Measurements from ENCODE around the gene HIVEP3.
"Not testable (repeated sequence)": the region's sequence is repeated elsewhere in the genome, so short reads cannot be mapped to it uniquely, and the experiment has no call there.

HIVEP3 gene

DNA sequence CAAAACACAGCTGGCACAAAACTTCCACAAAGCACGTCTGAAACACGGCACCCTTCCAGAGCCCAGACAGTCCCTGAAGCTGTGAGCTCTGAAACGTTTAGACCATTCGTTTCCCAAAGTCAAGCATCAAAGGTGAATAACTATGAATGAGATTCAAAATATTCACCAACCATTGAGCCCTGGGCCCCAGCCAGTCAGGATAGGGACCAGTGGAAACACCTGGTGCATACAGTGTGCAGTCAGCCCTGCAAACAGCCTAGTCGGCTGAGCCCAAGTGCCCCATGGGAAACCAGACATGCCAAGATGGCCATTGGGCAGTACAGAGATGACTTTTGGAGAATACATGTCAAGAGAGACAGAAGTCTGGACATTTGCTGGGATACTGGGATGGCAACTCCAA lies 343.9 kb downstream of the HIVEP3 start:
- DNase-seq: no peak

DNA sequence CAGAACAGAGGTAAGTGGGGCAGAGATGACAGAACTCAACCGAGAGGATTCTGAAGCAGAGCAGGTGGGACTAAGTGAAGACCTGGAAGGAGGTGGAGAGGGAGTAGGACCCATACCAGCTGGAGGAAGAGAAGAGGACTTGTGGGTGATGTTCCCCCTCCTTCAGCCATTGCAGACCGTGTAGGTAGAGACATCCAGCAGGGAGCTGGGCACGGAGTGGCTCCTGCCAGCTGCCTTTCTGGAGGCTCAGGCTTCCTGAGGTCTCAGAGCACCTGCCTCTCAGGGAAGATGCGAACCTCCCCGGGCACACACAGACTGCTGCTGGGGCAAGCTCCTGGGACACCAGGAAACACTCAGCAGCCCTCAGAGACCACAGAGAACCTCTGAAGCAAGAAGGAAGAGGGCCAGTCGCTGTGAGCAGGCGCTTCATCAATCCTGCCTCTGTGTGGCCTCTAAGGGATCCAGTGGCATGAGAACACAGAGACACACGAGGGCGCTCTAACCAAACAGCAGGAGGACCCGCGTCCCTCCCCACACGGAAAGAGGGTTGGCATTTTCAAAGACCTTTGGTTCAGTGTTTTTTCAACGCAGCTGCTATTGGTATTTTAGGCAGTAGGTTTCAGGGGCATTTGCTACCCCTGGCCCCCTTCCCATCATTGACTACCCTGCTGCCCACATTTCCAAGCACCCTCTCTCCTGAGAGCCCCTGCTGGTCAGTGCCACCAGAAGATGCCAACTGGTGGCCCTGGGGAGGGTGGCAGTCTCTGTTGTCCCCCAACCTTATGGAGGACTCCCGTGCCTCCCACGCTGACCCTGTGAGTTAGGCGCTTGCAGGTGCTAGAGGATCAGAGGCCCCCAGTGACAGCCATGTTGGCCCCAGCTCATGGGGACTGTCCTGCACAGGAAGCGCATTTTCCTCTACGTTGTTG lies 344.7 kb downstream of the HIVEP3 start:
- DNase-seq: peak; percentile 87

DNA sequence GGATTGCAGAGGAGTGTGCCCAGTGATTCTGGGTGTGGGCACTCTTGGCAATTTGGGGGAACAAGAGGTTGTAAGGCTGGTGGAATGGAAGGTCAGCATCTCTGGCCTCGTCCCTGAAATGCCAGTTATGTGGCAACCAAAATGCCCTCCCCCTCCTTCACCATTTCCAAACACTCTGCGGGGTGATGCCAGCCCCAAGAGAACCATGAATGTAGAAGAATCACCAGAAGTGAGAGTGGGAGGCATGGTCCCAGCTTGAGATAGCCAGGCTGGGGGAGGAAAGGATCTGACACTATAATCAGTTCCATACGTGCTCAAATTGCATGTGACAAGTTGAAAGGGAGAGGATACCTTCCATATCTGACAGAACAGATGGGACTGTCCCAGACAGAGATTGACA lies 345.5 kb downstream of the HIVEP3 start:
- DNase-seq: no peak

DNA sequence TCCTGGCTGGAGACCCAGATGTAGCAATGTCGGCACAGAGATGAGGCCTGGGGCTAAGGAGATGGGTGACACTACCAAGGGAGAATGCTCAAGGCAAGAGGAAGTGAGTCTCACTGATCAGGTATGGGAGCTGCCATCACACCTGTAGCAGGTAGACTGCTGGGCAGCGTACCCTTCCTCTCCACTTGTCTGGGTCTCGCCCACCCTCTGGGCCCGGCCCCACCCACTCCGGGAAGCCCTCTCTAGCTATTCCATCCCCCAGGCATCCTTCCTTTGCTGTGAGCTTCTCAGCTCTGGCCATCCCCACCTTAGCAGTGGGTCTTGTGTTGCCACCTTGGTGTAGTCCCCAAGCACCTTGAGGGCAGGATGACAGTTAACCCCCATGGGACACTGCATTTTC lies 346.5 kb downstream of the HIVEP3 start:
- DNase-seq: no peak

DNA sequence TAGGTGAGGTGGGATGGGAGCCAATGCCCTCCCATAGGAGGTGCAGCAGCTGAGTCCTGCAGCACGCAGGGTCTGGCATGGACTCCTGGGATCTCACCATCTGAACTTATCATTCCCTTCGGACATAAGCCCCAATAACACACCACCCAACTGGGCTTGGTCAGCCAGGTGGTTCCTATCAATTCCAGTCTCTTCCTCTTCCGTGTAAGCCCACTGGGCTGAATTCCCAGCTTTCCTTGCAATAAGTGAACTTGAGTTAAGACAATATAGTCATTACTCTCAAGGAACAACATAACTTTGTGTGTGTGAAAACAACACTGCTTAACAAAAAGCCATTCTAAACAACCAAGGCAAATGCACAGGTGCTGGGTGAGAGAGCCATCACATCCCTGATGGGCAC lies 347.7 kb downstream of the HIVEP3 start:
- no peak for DNase-seq

DNA sequence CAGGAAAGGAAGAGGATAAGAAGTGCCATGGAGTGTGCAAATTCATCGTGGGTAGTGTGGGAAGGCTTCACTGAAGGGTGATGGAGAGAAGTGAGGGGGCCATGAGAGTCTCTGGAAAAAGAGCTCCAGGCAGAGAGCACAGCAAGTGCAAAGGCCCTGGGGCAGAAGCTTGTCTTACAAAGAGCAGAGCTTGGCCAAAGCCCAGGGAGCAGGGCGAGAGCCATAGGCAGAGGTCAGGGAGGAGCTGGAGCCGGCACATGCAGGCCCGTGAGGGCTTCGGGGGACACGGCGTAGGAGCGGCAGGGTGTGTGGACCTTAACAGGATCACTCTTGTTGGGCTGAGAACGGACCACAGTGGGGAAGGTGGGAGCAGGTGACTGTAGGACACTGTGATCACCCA lies 350.5 kb downstream of the HIVEP3 start:
- DNase-seq: no peak

DNA sequence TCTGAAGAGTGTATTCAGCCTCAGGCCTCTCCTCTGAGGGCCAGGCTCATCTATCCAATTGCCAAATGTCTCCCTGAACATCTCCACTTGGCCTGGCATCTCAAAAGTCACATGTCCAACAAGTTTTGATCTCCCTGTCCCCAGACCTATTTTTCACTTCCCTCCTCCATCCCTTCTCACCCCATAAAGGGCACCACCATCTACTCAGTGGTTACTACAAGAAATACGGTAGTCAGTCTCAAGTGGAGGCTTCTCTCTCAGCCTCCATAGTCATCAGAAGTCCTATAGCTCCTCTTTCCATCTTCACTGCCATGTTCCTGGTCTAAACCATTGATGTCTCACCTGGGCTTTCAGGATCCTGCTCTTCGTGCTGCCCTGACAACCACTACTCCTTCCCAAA lies 351.8 kb downstream of the HIVEP3 start:
- no peak for DNase-seq

DNA sequence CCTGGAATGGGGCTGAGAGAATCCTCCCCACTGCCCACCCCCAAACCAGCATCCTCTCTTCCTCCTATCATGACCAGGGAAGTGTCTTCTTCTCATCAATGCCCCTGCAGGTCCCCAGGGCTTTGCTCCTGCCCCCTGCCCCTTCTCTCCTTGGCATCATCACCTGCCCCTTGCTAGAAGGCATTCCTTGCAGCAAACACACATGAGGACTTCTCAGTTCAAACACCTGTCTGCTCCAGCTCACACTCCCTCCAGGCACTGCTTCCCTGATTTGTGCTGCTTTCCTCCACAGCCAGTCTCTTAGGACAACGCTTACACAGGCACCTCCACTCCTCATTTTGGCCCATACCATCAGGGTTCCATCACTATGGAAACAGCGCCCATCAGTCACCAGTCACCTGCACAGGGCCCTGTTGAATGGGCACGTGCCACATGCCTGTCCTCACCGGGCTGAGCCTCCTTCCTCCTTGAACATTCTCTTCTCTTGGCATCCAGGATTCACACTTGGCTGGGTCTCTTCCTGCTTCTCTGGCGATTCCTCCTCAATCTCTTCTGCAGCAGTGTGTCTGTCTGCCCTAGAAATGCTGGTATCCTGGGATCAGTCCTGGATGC lies 352.3 kb downstream of the HIVEP3 start:
- DNase-seq: no peak

DNA sequence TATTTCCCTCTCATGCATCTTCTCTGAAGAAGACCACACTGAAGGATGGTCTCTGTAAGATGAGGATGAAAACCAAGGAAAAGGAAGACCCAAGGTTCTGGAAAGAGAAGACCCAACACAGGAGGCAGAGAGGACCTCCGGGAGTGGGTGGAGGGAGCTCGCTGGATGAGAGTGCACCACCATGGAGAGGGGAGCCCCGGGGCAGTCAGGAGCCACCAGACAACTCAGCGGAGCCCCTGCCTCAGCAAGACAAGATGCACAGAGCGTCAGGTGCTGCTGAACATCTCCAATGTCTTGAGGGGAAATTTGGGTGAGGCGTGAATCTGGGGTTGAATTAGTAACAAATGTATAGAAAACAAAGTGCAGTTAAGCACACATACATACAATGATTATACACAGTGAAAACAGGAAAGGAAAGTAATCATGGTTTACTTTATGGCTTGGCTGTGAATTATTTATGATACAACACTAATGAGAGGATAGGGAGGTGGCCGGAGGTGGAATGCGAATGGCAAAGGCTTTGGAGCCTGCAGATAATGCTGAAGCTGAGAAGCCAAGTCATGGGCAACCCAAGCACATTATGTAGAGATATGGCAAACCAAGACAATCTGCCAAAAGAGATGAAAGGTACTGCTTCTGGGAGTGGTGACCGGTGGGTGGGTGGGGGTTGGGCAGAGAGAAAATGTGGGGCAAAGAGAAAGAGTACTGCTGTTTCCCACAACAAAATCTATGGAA lies 353.8 kb downstream of the HIVEP3 start:
- DNase-seq: no peak

DNA sequence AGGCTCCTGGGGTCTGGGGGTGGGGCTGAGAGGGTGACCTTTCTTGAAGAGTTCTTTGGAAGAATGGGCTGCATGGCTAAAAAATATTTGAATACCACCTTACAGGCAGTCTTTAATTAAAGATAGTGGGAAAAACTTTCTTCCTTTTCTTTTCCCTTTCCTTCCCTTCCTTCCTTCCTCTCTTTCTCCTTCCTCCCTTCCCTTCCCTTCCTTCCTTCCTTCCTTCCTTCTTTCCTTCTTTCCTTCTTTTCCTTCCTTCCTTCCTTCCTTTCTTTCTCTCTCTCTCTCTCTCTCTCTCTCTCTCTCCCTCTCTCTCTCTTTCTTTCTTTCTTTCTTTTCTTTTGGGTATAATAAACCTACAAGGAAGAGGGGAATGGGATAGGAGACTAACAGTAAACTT lies 356.4 kb downstream of the HIVEP3 start:
- DNase-seq: no peak

DNA sequence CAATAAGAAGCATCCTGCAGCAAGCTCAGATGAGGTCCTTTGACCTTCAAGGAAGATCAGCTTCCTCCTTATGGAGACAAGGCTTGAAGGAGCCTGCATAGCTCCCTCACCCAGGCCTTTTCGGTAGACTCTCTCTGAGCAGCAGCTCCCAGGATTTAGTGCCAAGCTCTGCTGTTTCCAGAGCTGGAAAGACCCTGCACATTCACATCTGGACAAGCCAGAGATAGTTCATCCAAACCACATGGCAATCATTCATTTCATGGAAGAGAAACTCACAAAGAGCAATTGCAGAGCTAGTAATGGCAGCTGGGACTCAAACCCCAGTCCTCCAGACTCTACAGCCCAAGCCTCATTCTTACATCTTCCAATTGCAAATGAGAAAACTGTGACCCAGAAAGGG lies 357.8 kb downstream of the HIVEP3 start:
- no peak for DNase-seq

DNA sequence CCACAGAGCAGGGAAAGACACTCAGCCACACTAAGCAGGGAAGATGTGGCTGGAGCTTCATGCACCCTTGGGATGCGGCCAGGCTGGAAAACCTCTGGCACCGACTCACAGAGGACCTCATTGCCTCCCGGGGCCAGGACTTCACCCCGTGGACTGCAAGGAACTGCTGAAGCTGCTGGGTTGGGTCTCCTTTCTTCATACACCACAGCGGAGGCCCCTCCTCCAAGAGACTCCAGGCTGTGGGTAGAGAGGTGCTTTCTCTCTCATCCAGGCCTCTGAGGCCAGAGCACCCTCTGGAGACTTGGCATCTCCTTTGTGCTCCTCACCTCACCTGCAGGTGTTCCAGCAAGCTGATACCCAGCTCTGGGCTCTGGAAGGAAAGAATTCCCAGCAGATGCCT lies 358.2 kb downstream of the HIVEP3 start:
- no peak for DNase-seq

DNA sequence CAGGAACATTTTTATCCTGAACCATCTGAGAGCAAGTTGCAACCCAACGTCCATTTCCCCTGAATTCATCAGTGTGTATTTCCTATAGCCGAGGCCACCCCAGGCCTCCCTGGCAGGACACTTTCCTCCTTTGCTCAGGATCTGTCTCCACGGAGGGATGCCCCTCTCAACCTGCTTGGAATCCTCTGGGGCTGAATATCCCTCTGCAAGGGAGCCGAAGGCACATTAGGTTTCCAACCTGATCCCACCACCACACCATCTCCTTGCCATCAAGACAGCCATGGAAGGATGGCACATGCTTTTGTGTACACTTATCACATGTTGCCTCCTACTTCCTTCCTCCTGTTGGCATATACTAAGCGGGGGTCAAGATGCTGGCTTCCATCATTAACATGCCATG lies 359.4 kb downstream of the HIVEP3 start:
- DNase-seq: no peak

DNA sequence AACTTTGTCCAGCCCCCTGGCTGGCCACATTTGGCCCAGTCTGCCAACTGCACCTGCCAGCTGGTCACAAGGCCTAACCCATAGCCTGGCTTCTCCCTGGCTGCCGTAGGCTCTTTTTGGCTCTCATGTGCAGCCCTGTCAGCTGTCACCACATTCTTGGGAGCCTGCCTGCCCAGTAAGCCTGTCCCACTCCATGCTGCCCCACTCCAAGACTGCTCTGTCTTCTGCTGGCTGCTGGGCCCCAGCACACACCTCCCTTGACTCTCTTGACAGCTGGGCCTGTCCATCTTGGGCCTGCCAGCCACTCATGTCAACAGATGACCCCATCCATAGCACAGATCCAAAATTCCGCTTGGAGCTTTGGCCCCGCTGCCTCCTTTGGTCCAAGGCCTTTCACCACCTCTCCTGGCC lies 360.0 kb downstream of the HIVEP3 start:
- no peak for DNase-seq

DNA sequence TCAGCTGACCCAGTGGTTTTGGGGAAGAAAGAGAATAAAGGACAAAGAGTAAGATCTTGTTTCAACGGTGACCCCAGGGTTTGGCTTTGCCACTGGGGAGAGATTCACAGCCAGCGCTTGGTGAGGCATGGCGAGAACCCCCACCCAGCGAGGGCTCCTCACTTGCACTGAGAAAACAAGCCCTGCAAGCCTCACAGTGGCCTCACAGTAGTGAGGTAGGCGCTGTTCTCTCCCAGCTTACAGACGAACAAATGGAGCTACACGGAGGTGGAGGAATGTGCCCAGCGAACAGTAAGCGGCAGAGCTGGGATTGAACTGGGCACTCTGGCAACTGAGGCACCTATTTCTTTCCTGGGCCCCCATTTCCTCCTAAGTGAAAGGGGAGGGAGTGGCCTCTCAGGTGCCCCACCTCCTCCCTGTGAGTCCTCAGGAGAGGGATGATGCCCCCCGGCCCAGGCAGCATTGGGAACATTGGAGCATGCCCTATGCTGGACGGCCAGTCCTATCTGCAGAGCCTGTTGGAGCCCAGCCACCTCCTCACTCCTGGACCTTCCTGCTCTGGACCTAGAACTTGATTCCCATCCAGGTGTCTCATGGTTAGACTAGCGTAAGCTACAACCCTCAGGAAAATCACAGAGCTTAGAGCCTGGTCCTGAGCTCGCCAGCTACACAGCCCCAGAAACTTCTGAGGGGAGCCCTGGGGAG lies 360.8 kb downstream of the HIVEP3 start:
- DNase-seq: no peak

DNA sequence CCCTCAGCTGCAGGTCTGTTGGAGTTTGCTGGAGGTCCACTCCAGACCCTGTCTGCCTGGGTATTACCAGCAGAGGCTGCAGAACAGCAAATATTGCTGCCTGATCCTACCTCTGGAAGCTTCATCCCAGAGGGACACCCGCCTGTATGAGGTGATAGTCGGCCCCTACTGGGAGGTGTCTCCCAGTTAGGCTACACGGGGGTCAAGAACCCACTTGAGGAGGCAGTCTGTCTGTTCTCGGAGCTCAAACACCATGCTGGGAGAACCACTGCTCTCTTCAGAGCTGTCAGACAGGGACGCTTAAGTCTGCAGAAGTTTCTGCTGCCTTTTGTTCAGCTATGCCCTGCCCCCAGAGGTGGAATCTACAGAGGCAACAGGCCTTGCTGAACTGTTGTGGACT lies 364.0 kb downstream of the HIVEP3 start:
- DNase-seq: not testable (repeated sequence)

DNA sequence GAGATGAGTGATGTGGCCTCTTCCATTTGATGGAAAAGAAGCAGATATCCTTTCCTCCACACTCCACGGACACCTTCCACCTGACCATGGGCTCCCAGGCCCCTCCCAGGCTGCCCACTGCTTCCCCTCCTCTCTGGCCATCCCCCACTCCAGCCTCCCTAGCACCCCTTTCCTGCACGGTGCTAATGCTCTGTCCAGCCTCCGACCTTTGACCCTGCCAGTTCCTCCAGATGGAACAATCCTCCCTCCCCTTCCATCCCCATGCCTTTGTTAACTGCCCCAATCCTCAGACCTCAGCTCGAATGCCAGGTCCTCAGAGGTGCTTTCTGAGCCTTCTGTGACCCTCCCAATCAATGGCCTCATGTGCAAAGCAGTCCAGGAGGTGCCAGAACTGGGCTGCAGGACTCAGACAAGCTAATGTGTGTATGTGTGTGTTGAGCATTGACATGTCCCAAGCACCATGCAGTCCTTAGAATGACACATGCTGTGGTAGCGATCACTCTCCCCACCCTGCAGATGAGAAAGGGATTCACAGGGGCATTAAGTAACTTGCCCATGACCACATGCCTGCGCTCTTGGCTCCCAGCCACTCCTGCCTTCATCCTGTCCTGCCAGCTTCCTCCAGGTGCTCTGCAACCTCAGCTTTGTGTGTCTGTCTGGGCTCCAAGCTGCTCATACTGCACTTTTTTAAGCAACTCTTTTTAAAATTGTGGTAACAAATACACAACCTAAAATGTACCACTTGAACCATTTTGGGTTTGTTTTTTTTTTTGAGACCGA lies 370.8 kb downstream of the HIVEP3 start:
- no peak for DNase-seq

DNA sequence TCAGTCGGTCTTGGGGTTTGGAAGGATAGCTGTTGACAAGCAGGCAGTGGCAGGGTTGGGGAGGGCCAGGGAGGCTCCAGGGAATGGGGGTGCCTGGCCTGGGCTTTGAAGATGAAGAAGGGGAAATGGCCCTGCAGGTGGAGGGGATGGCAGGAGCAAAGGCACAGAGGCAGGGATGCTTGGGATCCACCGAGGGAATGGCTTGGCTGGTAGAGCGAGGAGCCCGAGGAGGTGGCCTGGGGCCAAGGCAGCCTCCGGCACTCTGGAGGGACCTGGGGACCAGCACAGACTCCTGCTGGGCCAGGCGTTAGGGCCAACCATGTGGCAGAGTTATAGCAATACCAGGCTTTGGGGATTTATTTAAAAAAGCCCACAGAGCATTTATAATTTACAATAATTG lies 371.4 kb downstream of the HIVEP3 start:
- no peak for DNase-seq

DNA sequence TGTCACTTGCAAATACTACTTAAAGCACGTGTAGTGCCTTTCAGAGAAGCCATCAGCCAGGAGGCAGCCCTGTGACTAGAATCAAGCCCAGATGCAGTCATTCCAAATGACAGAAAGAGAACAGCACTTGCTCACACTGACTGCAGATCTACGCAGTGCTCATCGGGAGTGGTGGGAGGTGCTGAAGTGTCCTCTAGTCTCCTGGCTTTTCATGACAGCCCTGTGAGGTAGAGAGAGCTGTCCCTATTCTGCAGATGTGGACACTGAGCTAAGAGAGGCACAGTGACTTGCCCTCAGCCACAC lies 371.9 kb downstream of the HIVEP3 start:
- no peak for DNase-seq

DNA sequence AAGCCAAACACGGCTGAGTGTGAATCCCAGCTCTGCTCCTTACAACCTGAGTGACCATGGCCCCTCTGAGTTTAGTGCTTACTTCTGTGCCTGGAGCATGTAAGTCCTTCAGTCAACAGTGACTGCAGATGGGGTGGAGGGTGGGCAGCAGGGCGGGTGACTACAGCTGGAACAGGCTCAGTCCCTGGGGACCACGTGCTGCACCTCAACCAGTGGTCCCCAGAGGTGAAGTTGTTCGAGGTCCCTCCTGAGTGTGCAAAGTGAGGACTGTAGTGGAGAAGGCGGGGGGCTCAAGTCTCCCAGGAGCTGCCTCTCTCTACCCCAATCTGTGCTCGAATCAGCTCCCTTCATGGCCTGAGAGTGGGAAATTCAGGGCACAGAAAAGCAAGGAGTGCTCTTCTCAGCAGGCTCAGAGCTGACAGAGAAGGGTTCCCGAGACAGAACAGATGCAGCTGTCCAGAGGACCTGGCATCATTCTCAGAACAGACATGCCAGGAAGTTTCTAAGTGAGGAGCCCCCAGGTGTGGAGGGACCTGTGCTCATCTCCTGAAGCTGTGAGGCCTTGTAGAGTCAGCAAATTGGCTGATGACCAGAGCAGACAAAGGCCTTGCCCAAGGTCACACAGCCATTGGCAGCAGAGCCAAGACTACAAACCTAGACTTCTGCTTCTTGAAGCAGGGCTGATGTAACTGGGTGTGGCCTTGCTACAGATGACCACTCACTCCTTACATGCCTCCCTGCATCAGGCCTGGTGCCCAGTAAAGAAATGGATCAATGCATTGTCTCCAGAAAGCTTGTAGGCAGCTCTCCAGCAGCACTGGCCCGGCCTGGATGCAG lies 372.5 kb downstream of the HIVEP3 start:
- DNase-seq: peak; percentile 13

DNA sequence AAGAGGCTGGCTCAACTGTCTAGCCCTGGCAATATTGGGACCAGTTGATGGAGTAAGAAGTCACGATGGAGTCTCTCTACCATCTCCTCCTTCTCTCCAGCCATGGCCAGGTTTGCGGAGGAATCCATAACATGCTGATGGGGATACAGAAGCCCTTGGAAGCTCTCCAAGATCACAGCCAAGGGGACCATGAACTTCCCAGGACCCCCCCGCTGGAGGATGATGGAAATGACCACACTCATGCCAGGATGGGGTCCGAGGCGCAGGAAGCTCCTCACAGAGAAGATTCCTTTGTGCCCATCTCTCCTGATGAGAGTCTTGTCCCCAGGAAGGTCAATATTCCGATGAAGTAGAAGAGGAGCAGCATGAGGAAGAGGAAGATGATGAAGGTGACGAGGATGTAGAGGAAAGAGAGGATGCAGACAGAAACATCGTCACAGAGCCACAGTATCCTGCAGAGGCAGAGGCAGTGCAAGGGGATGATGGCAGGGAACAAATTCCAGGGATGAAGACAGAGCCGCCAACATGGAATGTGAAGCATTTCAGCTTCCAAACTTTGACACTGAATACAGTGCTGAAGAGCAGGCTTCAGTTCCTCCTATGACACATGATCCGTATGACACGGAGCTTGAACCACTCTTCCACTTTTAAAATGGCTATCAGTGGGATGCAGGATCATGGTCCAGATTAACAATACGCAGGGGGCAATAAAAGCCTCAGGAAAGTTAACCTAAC lies 376.4 kb downstream of the HIVEP3 start:
- peak; percentile 70 for DNase-seq
